Activated T-cell treated with anti-CD3 and anti-CD28 coated beads for 48 hours (primary cell): ENCODE results near the gene RPL5.
"Not testable (repeated sequence)": the region's sequence is repeated elsewhere in the genome, so short reads cannot be mapped to it uniquely, and the experiment has no call there.

Experiments
- DNase-seq: peaks from one replicate; pipeline ENCODE4 v3.0.0-alpha.2; 2020; ENCODE audit warnings: low read depth

The RPL5 gene

GRCh38 chr1:92831762-92832536, at the start of gene RPL5:
Gene RPL5 (plus strand): TSS chr1:92832040. CDS start chr1:92832115, 75 bp downstream.
- peak; percentile 96 for DNase-seq

DNA sequence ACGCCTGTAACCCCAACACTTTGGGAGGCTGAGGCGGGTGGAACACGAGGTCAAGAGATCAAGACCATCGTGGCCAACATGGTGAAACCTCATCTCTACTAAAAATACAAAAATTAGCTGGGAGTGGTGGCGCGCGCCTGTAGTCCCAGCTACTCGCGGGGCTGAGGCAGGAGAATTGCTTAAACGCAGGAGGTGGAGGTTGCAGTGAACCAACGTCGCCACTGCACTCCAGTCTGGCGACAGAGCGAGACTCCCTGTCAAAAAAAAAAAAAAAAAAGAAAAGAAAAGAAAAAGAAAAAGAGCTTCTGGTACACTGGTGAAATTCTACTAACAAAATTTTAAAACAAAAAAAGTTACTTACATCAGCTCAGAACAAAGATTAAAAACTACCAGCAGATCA, 48.3 kb upstream of the RPL5 start:
- DNase-seq, result not testable (repeated sequence)

- peak; percentile 14 for DNase-seq
Observed at GRCh38 chr1:92784021-92784638, 47.7 kb upstream of the RPL5 start.

- peak; percentile 68 for DNase-seq
Observed at GRCh38 chr1:92784639-92785500, 47.0 kb upstream of the RPL5 start, which contains the start of gene EVI5. Gene EVI5 (minus strand): TSS chr1:92785108. CDS start chr1:92736546, 48,562 bp downstream.

DNA sequence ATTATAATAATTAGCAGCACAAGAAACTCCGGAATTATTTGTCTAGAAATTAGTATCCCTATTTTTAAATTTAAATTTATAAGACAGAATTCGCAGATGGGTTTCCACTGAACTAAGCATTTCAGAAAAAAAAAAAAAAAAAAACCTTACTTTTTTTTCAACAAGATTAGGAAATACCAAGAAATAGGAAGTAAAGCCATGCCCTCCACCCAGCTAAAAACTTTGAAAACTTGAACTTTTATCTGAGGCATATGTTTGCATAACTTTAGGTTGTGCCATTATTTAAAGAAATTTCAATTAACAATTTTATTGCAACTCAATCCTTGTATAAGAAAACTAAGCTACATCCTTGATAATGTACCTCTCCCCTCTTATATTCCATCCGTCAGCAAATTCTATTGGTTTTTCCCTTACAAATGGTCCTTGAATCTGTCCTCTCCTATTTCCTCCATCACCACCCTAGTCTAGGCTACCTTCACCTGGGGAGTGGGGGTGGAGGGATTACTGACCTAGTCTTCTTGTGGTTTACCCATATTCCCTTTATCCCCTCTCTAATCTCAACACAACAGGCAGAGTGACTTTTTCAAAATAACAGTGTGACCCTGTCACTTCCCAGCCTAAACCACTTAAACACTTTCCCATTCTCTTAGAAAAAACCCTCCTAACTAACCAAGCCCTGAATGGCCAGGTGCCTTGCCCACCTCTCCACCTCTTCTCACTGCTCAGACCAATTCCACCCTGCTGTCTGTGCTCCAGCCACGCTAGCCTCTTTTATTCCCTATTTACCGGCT, 45.5 kb upstream of the RPL5 start:
- DNase-seq, result no peak

- DNase-seq, result no peak
Observed at GRCh38 chr1:92790081-92790480, 41.8 kb upstream of the RPL5 start.

DNA sequence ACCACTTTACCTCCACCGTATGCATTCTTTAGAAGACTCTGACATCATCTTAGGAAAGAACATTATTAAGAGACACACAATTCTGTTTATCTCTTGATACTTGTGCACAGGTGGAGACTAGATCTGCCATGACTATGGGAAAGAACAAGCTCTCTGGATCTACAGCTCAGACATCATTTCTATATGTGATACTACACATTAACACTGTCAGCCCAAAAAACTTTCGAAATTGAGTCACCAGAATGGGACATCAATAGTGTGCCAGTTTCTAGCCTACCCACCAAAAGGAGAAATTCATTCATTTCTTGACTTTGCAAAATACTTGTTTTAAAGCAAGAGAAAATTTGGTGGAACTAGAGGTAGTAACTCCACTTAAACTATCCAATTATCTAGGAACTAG, 41.0 kb upstream of the RPL5 start:
- no peak for DNase-seq

- no peak for DNase-seq
Observed at GRCh38 chr1:92791487-92792066, 40.3 kb upstream of the RPL5 start.

DNA sequence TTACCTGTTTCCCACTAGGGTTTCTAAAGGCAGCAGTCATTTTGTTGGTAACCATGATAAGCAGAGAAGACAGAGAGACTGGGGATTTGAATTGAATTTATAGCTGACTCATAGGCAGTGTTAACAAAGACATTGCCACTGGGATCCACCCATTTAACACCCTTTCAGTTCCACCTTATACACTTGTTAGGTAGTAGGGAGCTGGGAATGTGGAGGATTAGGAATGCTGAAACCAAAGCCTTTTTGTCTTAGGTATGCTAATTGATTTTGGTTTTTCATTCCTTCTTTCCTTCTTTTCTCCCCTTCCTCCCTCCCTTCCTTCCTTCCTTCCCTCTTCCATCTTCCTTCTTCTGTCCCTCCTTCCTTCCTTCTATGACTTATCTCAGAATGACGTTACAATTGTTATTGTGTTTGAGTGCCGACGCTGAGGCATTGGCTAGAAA, 39.5 kb upstream of the RPL5 start:
- no peak for DNase-seq

DNA sequence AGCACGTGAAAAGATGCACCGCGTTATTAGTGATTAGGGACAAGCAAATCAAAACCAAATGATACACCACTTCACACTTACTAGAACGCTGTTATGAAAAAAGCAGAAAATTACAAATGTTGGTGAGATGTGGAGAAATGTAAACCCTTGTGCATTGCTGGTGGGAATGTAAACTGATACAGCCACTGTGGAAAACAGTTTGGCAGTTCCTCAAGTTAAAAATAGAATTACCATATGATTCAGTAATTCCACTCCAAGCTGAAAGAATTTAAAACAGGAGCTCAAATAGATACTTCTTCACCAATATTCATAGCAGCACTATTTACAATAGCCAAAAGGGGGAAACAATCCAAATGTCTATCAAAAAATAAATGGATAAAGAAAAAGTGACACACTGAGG, 36.7 kb upstream of the RPL5 start:
- no peak for DNase-seq

DNA sequence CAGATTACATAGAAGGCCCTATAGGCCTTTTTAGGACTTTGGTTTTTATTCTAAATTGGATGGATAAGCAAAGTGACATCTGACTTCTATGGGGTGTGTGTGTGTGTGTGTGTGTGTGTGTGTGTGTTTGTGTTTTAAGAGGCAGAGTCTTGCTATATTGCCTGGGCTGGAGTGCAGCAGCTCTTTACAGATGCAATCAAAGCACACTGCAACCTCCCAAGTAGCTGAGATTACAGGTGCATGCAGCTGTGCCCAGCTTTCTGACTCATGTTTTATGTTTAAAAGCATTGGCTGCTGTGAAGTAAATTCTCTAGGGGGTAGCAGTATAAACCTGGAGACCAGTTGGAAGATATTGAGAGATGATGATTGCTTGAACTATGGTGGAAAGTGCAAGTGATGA, 34.5 kb upstream of the RPL5 start:
- no peak for DNase-seq

DNA sequence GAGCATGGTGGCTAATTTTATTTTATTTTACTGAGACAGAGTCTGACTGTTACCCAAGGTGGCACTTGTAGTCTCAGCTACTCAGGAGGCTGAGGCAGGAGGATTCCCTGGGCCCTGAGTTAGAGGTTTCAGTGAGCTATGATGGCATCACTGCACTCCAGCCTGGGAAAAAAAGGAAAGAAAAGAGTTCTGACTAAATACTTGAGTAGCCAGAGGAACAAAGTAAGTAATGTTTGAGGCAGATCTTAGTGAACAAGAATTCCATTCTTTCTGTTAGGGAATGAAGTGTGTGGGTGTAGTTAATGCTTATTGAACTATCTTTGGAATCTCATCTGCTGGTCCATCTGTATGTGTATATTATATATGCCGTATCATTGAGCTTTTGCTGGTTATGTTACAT, 33.9 kb upstream of the RPL5 start:
- no peak for DNase-seq

DNA sequence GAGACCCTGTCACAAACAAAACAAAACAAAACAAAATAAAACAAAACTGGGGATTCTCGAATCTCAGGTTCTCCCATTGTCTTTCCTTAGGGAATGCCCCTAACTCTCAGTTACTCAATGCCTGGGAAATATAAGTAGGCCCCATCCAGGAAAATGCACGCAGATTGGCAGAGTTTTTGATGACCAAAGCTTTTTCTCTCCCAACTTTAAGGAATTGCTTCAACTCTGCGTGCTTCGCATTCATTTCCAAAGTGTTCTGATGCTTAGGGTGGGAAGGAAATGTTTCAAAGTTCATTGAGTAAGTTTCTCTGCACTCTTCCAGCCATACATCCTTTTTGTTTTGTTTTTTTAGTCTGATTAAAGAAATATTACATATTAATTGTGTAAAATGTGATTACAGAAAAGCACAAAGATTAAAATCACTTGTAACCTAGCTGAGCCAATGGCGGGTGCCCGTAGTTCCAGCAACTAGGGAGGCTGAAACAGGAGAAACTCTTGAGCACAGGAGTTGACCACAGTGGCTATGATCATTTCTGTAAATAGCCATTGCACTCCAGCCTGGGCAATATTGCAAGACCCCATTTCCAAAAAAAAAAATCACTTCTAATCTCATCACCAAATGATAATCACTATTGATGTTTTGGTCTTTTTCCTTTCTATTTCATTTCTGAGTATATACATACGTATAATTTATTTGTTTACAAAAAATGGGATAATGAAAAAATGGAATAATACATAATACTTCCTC, 28.5 kb upstream of the RPL5 start:
- no peak for DNase-seq

DNA sequence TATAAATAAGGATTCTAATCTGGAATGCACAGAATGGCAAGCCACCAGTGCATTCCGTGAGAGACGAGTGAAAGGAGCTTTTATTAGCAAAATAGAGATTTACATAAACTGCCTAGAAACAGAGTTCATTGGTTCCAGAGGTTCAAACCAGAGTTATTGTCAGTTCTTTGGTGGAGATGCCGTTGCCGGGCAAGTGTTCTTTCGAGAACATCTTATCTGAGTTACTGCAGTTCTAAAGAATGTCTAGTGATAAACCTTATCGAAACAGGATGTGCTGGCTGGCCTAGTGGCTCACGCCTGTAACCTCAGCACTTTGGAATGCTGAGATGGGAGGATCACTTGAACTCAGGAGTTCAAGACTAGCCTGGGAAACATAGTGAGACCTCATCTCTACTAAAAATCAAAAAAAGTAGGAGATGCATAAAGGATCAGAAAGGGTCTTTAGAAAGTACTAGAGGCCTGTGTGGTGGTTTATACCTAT, 27.1 kb upstream of the RPL5 start:
- no peak for DNase-seq

GRCh38 chr1:92805216-92805615, 26.6 kb upstream of the RPL5 start:
- no peak for DNase-seq

GRCh38 chr1:92808381-92808780, 23.5 kb upstream of the RPL5 start:
- DNase-seq, result no peak

GRCh38 chr1:92816732-92817131, 15.1 kb upstream of the RPL5 start:
- no peak for DNase-seq

DNA sequence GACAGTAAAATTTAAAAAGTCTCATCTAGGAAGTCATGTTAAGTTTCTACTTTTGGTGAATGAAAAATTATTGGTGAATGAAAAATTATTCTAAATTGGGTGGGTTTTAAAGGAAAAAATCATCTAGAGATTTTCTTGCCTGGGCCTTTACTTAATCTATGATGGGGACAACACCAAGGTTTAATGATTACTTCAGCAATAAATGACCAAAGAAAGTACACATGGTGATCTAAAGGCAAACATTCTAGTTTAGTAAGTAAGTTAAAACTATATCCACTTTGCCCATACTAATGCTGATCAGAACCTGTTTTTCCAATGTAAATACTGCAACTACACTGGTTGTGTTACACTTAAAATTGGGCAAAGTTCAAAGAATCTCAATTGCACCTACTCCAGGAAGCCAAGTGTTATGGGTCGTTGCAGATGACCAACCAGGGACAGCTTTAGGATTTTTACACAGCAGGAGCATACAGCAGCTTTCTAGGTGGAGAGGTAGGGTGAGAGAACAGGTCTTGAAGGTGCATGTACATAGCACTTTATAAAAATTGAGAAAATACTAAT, 14.6 kb upstream of the RPL5 start:
- no peak for DNase-seq

DNA sequence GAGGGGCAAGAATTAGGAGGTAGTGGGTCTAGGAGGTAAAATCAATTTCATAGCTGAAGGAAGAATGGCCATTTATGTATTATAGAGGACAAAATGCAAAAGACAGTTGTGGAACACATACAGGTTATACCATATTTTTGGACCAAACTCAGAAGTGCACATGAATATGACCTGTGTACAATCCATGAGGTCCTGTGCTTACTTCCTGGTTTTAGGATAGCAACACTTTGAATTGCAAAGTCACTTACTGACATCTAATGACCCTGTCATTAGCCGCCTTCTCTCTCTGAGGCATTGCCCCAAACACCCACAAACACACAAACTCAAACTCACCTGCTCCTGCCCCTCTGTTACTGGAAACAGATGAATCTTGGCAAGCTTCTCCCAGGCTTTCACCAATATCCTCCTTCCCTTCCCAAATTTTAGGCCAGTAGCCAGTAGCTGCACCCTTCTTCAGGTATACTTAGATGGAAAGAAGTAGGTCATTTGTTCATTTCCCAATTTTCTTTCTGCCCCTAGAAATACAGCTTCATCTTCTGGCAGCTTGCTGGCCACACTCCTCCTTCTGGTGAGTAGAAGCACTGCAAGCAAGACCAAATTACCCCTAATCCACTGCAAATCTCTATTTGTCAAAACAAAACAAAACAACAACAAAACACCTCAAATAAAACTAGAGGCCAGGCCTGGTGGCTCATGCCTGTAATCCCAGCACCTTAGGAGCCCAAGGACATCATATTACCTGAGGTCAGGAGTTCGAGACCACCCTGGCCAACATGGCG, 13.7 kb upstream of the RPL5 start:
- no peak for DNase-seq
